GM18861 (cell line): Measurements from ENCODE around the gene ISG20.
A peak's percentile ranks its signal among the peaks of the same experiment; 100 is the strongest.
"Not testable (repeated sequence)": the region's sequence is repeated elsewhere in the genome, so short reads cannot be mapped to it uniquely, and the experiment has no call there.

Experiments used
- ATAC-seq: cut with Tn5 transposase; IDR thresholded peaks from one replicate; pipeline ENCODE4 v1.9.1; 2021; ENCODE audit not compliant: unreplicated experiment

The ISG20 gene

GRCh38 chr15:88618686-88619085, 20.1 kb upstream of the ISG20 start:
- no peak for ATAC-seq

- ATAC-seq = no peak
Observed at GRCh38 chr15:88619796-88620195, 19.0 kb upstream of the ISG20 start.

- peak; percentile 92 for ATAC-seq
Observed at GRCh38 chr15:88620995-88621772, 17.6 kb upstream of the ISG20 start, which contains the start of gene AEN. Gene AEN, plus strand, starts transcription at chr15:88621340. Its CDS starts 4,870 bp downstream, at chr15:88626210.

- no peak for ATAC-seq
Observed at GRCh38 chr15:88621789-88622604, 16.8 kb upstream of the ISG20 start.

- ATAC-seq = no peak
Observed at GRCh38 chr15:88622605-88622975, 16.2 kb upstream of the ISG20 start.

GRCh38 chr15:88623061-88623460, 15.8 kb upstream of the ISG20 start:
- ATAC-seq = no peak

- ATAC-seq = no peak
Observed at GRCh38 chr15:88623632-88624031, 15.2 kb upstream of the ISG20 start.

- ATAC-seq = peak; percentile 36
Observed at GRCh38 chr15:88624156-88624970, 14.5 kb upstream of the ISG20 start.

GRCh38 chr15:88624971-88625490, 13.8 kb upstream of the ISG20 start:
- no peak for ATAC-seq

GRCh38 chr15:88625943-88626741, 12.7 kb upstream of the ISG20 start:
- no peak for ATAC-seq

- no peak for ATAC-seq
Observed at GRCh38 chr15:88627463-88627862, 11.4 kb upstream of the ISG20 start.

GRCh38 chr15:88628018-88628654, 10.7 kb upstream of the ISG20 start:
- no peak for ATAC-seq

GRCh38 chr15:88629071-88629470, 9.7 kb upstream of the ISG20 start:
- no peak for ATAC-seq

- no peak for ATAC-seq
Observed at GRCh38 chr15:88630141-88630721, 8.6 kb upstream of the ISG20 start.

- ATAC-seq = no peak
Observed at GRCh38 chr15:88630798-88631463, 7.9 kb upstream of the ISG20 start.

GRCh38 chr15:88631464-88632028, 7.3 kb upstream of the ISG20 start:
- ATAC-seq = no peak

- ATAC-seq = not testable (repeated sequence)
Observed at GRCh38 chr15:88632797-88633196, 6.0 kb upstream of the ISG20 start.

GRCh38 chr15:88634449-88634848, 4.4 kb upstream of the ISG20 start:
- ATAC-seq = no peak

- ATAC-seq = peak; percentile 40
Observed at GRCh38 chr15:88635318-88635717, 3.5 kb upstream of the ISG20 start.
